HPDE6-E6E7 (cell line): ENCODE data around the gene ENPP7.
"Not testable (repeated sequence)": the region's sequence is repeated elsewhere in the genome, so short reads cannot be mapped to it uniquely, and the experiment has no call there.

Source experiments
- DNase-seq: peaks from one replicate; pipeline ENCODE4 v3.0.0; 2011; ENCODE audit warnings: missing footprints; ENCODE audit errors: extremely low spot score

The ENPP7 gene

GRCh38 chr17:79749156-79749815 lies 18.5 kb downstream of the ENPP7 start:
- no peak for DNase-seq

- no peak for DNase-seq
Observed at GRCh38 chr17:79749958-79750357, 19.2 kb downstream of the ENPP7 start.

DNA sequence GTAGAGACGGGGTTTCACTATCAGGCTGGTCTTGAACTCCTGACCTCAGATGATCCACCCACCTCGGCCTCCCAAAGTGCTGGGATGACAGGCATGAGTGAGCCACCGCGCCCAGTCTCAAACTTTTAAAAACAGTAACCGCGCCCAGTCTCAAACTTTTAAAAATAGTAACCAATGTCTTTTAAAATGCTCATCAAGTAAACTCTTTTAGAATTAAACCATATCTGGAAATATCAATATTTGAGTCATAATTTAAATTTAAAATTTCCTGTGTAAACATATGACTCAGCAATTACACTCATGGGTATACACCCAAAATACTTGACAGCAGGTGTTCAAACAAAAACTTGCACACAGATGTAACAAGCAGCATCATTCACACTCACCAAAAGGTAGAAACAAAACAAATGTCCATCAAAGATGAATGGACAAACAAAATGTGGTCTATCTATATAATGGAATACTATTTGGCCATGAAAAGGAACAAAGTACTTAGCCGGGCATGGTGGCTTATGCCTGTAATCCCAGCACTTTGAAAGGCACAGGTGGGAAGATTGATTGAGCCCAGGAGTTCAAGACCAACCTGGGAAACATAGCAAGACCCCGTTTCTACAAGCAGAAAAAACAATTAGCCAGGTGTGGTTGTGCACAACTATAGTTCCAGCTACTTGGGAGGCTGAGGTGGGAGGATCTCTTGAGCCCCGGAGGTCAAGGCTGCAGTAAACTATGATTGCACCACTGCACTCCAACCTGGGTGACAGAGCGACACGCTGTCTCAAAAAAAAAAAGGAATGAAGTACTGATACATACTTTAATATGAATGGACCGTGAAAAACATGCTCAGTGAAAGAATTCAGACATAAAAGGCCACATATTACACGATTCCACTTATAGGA lies 20.2 kb downstream of the ENPP7 start:
- DNase-seq = no peak

DNA sequence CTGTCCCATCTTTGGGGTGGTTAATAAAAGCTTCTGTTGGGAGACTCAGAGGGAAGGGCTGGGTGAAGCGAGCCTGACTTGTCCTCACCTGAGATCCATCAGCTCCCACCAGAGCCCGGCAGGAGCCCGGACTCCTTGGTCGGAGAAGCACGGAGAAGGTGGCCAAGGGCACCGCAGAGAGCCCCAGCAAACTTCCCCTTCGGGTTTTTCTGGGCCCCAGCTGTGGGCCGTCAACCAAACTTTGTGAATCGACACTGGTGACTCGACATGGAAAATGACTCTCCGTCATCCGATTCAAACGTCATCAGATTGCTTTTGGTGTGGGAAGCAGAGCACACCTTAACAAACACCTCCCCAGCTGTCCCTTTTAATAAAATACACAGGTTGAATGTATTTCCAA lies 21.4 kb downstream of the ENPP7 start:
- no peak for DNase-seq

- no peak for DNase-seq
Observed at GRCh38 chr17:79754370-79754769, 23.6 kb downstream of the ENPP7 start.

- DNase-seq = not testable (repeated sequence)
Observed at GRCh38 chr17:79754903-79755302, 24.2 kb downstream of the ENPP7 start.

- DNase-seq = no peak
Observed at GRCh38 chr17:79755591-79755990, 24.8 kb downstream of the ENPP7 start.

DNA sequence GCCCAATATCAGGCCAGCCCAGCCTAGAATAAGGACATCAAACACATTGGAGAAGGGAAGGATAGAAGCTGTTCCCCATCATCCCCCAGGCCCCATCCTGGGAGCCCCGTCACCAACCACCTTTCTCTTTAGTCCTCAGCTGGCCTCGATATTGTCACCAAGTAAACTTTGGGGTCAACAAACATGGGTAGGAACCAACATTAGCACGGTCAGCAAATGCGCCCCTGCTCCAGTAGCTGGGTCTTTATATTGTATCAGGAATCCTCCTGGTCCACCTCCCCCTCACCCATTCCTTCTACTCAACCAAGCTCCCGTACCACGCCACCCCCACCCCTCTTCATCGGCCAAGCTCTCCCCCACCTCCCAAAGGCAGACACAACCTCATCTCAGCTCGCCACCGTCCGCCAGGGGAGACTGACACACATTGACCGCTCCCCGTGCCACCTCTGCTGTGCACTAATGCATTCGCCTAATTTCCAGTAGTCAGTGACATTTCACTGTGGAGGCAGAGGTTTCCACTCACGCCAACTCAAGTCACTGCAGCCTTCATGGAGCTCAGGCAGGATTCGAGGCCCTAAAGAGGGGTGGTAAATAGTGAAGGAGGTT lies 26.5 kb downstream of the ENPP7 start:
- DNase-seq = no peak

- DNase-seq = no peak
Observed at GRCh38 chr17:79758271-79758670, 27.5 kb downstream of the ENPP7 start.

DNA sequence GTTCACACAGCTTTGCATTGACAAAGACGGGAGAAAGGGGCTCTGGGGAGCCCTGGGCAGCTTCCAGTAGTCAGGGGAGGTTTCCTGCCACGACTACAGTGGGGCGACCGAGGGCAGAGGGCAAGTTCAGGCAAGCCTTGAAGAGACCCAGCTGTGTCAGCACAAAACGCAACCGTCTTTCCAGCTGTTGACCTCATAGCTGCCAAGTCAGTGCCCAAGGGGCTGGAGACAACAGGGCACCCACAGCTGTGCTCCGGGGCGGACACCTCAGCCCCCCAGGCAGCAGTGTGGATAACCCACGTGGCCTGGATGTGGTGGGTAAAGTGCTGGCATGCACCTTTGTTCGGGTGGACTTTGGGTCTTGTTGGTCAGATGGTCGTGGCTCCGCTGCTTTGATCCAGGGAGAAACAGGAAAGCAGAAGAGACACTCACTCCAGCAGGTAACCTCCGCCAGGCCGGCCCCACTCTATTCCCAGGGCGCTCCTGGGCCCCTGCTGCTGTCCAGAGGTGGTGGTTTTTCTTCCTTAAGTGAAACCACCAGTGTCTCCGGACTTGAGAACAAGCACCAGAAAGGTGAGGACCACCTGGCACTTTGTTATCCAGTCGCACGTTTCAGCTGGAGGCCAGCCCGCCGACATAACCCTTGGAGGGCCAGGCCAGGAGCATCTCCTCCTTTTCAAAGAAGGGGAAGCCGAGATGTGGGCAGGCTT lies 29.6 kb downstream of the ENPP7 start:
- DNase-seq = no peak

DNA sequence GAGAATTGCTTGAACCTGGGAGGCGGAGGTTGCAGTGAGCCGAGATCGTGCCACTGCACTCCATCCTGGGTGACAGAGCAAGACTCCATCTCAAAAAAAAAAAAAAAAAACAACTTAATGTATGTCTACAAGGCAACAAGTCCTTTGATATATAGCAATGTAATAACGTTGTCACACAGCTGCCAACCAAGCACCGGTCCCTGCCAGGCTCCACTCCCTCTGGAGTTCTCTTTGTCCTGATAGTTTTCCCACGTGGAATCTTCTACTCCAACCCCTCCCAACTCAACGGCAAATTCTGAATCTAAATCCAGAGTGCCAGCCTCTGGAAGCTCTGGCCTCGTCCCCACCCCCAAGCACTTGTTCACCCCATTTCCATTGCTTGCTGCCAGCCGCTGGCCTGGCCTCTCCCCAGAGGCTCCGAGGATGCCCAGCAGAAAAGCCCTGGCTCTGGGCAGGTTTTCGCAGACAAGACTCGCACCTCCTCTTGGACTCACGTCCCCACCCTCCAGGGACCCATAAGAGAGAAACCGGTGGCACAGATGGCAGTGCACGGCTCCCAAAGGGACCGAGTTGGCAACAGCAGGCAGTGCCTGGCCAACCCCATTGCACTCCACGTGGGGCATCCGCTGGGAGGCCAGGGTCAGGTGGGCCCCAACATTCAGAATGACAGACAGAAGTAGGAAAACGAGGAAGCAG lies 31.3 kb downstream of the ENPP7 start:
- no peak for DNase-seq

DNA sequence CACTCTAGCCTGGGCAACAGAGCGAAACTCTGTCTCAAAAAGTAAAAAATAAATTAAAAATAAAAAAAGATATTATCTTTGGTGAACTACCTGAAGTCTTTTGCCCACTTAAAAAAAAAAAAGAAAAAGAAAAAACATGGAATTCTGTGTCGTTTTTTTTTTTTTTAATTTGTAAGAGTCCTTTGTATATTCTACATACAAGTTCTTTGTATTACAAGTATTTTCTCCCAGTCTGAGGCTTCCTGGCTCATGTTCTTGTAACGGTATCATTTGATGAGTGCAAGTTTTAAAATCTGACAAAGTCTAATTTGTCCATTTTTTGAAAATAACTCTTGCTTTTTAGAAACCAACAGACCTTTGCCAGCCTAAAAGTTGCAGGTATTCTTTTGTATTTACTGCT lies 35.0 kb downstream of the ENPP7 start:
- no peak for DNase-seq

GRCh38 chr17:79769570-79770506 lies 39.1 kb downstream of the ENPP7 start:
- no peak for DNase-seq

GRCh38 chr17:79771276-79771675 lies 40.5 kb downstream of the ENPP7 start:
- DNase-seq = no peak

- not testable (repeated sequence) for DNase-seq
Observed at GRCh38 chr17:79772726-79773125, 42.0 kb downstream of the ENPP7 start.

GRCh38 chr17:79774561-79774975 lies 43.8 kb downstream of the ENPP7 start:
- DNase-seq = no peak

DNA sequence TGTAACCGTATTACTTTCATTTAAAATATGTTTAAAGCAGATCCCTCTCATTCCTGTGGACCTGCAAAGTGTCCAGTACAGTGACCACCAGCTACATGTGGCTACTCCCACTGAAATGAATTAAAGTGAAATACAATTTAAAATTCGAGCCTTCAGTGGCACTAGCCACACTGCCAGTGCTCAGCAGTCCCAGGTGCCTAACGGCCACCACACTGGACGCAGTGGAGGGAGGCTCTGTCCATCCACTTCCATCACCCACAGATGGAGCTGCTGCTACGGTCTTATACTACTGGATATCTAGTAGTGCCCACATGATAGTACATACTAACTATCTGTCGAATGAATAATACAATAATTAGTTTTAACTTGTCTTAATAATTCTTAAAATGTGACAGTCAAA lies 44.9 kb downstream of the ENPP7 start:
- no peak for DNase-seq

DNA sequence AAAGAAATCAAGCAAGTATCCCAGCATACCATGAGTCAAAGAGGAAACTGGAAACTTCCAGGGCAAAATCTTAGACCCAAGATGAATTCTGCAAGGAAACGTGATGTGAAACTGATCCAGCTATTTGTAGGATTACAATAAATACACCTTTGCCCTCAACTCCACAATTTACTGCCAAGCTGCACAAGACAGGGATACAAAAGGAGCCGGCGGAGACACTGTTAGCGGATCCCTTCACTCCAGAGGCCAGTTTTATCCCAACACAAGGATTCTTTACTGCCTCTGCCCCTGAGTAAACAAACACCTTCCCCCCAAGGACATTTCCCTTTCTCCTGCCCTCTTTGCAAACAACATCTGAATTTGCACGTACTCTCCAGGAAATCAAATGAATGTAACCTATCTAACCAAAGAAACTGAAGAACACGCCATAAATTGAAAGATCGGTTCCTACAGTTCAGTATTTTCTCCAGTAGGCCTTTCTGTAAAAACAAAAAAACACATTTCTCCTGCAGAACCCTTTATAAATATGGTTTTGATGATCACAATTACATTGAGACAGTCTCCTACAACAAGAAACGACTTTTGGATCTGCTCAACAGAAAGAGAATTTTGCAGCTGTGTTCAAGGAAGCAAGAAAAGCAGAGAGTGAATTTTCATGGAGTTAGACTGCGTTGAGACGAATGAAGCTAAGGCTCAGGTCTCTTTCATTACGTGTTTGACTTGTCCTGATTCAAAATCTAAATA lies 45.8 kb downstream of the ENPP7 start:
- DNase-seq = no peak

GRCh38 chr17:79777120-79777893 lies 46.6 kb downstream of the ENPP7 start:
- no peak for DNase-seq
